Pons (tissue), 1 donor: Measurements from ENCODE around the gene BNC2.

Source experiments
- DNase-seq: peaks from one replicate; pipeline ENCODE4 v3.0.0-alpha.2; 2016; ENCODE audit warnings: low spot score

Gene BNC2

DNA sequence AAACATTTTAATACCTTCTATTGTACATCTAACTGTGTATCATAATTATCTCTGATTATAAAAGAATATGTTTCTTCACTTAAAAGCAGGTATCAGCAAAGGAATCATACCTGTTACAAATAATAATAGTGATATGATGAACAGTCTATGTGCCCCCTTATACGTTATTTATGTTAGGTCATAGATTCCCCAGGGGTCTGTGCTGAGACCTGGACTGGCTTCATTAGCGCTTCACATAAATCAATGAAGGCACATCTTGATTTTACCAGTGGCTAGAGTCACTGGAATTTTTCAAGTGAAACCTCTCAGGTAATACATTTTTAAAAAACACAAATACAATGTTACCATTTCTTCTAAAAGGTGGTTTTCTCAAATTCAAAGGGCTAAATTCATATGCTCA is 275.2 kb downstream of the BNC2 start:
- no peak for DNase-seq

GRCh38 chr9:16594787-16595186 is 275.7 kb downstream of the BNC2 start:
- DNase-seq = no peak

DNA sequence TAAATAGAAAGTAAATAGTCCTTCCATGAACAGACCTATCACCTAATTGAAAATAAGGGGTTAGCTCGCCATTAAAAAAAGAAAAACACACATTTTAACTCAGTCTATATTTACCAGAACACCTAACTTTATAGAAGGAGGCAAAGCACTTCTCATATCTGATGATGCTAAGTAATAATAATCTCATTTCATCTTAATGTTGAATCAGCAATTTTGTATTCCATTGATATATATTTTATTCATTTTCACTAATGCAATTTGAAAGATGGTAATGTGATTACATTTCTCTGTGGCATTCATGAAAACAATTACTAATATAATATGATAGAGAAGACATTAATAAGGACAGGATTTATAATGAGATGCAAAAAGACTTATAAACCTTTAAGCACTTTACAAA is 276.7 kb downstream of the BNC2 start:
- no peak for DNase-seq

DNA sequence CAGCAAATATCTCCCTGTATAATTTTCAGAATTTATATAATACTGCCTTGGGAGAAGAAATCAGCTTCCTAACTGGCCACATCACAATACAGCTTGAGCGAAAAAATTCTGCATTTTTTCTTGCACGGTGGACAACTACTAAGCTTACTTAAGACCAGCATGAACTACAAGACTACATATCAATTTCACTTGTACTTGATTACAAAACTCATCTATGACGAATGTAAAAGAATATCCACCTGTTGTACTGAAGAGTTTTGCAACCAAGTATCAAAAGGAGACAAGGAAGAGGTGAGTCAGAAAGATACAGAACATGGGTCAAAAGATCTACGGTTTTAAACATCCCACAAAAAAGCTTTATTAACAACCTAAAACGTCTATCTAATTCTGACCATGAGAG is 279.4 kb downstream of the BNC2 start:
- DNase-seq = no peak

- DNase-seq = no peak
These were observed 284.9 kb downstream of the BNC2 start for GRCh38 chr9:16585591-16585990.

- no peak for DNase-seq
These were observed 290.5 kb downstream of the BNC2 start for GRCh38 chr9:16579872-16580432.

DNA sequence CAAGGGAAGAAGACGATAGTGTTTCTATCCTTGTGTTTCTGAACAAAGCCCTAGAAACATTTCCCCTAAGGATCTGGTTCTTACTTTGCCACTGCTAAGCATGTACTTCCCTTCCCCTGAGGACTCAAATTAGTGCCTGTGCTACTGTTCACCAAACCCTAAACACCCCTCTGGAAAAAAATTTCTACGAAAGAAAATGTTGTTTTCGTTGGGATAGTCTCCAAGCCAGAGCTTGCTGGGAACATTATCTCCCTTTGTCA is 294.6 kb downstream of the BNC2 start:
- DNase-seq = no peak

DNA sequence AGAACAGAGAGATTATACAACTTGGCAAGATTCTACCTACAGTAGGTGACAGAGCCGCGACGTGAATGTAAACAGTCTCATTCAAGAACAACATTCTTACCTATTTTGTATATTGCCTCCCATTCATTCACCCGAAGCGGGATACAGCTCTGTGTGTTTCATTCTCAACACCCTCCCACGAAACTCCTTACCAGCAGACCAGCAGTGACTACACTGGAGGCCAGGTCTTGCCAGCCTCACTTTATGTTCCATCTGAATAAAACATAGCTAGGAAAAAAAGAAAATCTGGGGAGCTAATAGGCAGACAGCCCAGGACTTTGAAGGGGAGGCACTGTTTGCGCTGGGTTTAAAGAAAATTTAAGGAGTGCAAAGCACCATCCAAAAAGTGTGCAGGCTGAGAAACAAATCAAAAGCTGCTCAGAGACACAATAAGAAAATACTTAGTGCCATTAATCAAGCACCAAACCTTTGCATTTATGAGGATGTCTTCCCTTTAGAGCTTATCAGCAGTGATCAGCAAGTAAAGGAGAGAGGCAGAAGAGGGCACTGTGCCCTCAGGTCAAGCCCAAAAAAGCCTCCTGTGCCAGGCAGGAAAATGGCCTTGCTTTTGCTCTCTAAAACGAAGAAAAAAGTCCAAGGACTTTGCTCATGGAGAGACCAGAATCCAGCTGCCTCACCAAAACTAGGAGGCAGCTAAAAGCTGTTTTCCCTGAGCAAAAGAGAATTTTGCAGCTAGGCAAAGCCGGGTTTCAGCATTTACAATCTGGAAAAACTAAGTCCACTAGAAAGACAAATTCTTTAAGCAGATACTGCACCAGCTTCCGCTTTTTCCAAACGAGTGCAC is 295.1 kb downstream of the BNC2 start:
- no peak for DNase-seq

- DNase-seq = no peak
These were observed 298.3 kb downstream of the BNC2 start for GRCh38 chr9:16572005-16572734.

DNA sequence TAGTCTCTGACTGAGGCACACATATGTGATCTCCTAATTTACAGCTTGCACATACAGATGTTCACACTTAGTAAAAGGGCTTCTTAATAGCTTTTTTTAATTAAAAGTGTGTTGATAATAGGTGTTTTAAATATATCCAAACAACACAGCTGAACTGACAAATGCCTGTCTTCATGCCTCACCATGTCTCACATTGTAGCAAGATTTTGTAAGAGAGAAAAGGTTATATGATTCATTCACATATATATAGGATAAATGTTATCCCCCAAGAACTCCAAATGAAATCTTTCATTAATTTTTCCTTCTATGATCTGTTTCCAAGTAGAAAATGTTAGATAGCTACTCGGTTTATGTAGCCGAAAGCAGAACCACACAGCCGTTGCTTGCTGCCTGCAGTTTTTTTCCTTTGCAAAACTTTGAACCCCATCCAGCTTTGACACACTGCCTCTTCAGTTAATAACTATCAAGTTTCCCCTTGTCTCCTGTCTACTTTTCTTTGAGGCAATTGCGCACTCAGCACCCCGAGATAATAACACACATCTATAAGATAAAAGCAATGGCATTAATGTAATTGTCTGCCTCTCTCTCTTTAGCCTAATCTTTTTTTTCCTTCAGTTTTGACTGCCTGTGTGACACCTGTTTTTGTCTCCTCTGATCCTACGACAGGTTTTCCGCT is 299.2 kb downstream of the BNC2 start:
- DNase-seq = no peak

DNA sequence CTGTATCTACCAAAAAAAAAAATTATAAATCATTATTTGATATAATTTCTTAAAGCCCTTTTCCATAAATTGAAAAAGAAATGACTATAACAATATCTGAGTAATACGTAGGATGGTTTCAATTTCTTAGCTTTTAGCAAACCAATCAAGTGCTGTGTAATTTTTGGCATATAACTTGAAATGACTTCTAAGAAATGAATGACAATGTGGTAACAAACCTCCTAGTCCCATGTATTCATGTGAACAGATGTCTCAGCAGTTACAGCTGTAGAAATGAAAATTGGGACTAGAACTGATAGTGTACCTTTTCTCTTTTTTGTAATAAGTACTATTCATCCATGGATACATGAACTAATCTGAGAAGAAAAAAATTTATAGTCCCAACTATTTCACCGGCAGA is 307.0 kb downstream of the BNC2 start:
- no peak for DNase-seq

DNA sequence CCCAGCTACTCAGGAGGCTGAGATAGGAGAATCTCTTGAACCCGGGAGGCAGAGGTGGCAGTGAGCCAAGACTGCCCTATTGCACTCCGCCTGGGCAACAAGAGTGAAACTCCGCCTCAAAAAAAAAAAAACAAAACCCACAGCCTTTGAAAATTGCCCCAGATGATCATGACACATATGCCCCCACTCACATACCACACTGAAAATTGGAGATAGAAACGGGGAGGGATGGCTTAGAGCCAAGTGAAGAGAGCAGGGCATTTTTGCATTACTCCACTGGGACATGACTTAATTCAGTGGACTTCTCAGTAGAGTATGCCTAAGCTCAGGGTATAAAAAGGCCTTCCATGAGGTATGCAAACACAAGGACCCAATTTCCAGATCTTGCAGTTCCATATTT is 309.3 kb downstream of the BNC2 start:
- DNase-seq = no peak

GRCh38 chr9:16559418-16560188 is 310.9 kb downstream of the BNC2 start:
- DNase-seq = no peak

- DNase-seq = no peak
These were observed 314.7 kb downstream of the BNC2 start for GRCh38 chr9:16555802-16556201.

GRCh38 chr9:16553869-16554540 is 316.5 kb downstream of the BNC2 start:
- DNase-seq = no peak

DNA sequence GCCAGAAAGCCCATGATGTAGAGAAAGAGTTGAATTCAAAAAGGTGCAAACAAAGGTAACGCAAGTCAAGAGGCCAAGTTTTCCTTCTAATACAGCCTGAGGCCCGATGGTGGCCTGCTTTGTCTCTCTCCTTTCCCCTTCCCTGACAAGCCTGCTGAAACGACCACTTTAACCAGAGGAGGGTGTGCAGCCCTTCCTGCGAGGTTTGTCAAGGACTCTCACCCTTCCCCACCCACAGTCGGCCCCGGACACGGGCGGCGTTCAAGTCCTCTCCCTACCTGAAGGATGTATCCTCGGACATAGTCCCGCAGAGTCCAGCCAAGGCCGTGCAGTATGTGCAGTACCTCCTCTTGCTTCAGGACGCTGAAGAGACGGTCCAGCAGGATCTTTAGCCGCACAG is 318.2 kb downstream of the BNC2 start:
- no peak for DNase-seq

- no peak for DNase-seq
These were observed 318.8 kb downstream of the BNC2 start for GRCh38 chr9:16551692-16552091.

DNA sequence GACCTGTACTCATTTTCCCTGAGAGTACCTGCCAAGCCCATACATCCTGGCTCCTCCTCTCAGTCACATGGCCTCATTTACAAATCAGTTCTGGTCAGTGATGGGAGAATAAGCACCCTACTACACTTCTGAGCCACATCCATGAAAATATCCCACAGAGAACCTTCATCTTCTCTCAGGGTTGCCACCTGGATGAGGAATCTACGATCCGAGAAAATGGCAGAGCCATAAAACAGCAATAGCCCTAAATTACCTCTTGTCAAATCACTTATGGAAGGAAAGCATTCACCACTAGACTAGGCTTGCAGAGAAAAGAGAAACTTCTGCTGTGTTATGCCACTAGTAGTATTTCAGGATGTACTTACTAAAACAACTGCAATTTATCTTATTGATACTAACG is 324.8 kb downstream of the BNC2 start:
- no peak for DNase-seq

DNA sequence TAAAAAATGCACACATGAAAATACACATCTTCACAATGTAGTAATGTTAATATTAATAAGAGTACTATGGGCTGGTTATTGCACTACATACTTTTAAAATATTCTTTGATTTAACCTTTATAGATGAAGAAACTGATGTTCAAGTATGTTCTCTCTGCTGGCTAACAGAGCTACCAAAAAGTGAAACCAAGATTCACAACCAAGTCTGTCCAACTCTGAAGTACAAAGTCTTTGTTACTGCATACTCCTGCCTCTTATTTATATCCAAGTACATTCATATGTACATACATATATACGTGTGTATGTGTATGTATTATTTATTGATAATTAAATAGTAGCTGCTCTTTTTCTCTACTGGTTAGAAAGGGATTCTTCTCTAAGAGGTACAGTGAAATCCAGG is 325.6 kb downstream of the BNC2 start:
- DNase-seq = no peak

DNA sequence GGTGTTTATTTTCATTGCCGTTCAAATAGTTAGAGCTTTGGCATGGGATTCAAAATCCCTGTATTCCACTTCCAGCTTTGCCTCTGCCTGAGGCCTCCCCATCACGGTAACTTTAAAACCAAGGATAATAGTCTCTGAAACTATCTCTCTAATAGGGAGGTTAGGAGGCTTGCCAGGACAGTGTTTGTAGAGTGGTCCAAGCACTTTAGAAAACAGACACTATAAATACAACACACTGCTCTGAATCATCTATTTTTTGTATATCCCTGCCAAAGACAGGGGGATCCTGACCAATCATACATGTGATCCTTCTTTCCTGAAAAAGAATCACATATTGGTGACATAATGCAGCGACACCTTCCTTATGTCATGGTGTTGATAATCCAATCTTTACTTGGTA is 326.8 kb downstream of the BNC2 start:
- no peak for DNase-seq

DNA sequence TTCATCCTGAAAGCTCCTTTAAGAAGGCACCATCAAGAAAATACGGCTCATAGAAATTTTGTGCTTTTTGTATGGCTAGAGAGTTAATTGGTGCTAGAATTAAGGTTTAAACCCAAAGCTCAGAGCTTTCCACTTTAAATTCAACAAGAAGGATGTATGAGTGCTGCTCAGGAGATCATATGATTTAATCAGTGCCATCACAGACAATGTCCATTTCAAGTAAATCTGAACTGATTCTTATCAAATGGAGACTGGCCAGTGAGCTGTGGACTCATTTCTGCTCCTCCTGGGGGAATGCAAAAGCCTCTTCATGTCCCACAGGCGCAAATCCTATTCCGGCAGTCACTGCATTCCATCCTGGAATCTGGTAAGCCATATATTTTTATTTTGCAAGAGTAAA is 327.2 kb downstream of the BNC2 start:
- DNase-seq = no peak

DNA sequence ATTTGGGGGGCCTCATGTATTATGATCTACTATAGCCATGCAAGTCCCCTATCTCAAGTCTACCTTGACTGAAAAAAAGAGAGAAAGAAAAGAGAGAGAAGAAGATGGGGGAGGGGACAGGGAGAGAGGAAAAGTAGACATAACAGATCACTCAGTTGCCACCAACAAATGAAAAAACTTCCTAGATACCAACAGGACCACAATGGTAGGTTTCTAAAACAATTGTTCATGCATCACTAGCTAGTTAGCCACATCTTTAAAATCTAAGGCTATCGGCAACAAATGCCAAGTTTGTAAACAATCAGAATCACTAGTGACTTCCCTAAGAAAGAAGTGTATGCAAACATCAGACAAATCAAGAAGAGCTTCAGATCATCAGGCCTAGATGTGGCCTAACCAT is 328.2 kb downstream of the BNC2 start:
- DNase-seq = no peak
